HG02870 (cell line): ENCODE measurements around the gene HPD.

Experiments used
- ATAC-seq: cut with Tn5 transposase; IDR thresholded peaks from one replicate; pipeline ENCODE4 v1.9.1; 2021; ENCODE audit warnings: mild to moderate bottlenecking, moderate library complexity; ENCODE audit not compliant: unreplicated experiment

HPD gene

GRCh38 chr12:121829250-121829918 lies 29.3 kb downstream of the HPD start:
- ATAC-seq = no peak

GRCh38 chr12:121828826-121829225 lies 29.8 kb downstream of the HPD start:
- ATAC-seq = no peak

GRCh38 chr12:121828306-121828705 lies 30.4 kb downstream of the HPD start:
- ATAC-seq = no peak

- no peak for ATAC-seq
Observed at GRCh38 chr12:121827351-121828099, 31.1 kb downstream of the HPD start.

- ATAC-seq = no peak
Observed at GRCh38 chr12:121826318-121827150, 32.1 kb downstream of the HPD start.

- ATAC-seq = no peak
Observed at GRCh38 chr12:121825041-121825523, 33.6 kb downstream of the HPD start.

GRCh38 chr12:121823727-121824115 lies 34.9 kb downstream of the HPD start:
- ATAC-seq = no peak

- ATAC-seq = no peak
Observed at GRCh38 chr12:121823101-121823726, 35.4 kb downstream of the HPD start.

GRCh38 chr12:121822393-121823100 lies 36.1 kb downstream of the HPD start:
- ATAC-seq = no peak

GRCh38 chr12:121820056-121820455 lies 38.6 kb downstream of the HPD start:
- ATAC-seq = no peak

- ATAC-seq = no peak
Observed at GRCh38 chr12:121819212-121819949, 39.3 kb downstream of the HPD start.

GRCh38 chr12:121817648-121818043 lies 41.0 kb downstream of the HPD start:
- no peak for ATAC-seq

GRCh38 chr12:121816925-121817647 lies 41.6 kb downstream of the HPD start:
- ATAC-seq = no peak

GRCh38 chr12:121815263-121815662 lies 43.4 kb downstream of the HPD start:
- ATAC-seq = no peak

- ATAC-seq = no peak
Observed at GRCh38 chr12:121814429-121815119, 44.1 kb downstream of the HPD start.

GRCh38 chr12:121813951-121814350 lies 44.7 kb downstream of the HPD start:
- no peak for ATAC-seq

GRCh38 chr12:121812921-121813896 lies 45.5 kb downstream of the HPD start:
- no peak for ATAC-seq
